ENCODE measurements around the gene CLIC1.

DNA sequence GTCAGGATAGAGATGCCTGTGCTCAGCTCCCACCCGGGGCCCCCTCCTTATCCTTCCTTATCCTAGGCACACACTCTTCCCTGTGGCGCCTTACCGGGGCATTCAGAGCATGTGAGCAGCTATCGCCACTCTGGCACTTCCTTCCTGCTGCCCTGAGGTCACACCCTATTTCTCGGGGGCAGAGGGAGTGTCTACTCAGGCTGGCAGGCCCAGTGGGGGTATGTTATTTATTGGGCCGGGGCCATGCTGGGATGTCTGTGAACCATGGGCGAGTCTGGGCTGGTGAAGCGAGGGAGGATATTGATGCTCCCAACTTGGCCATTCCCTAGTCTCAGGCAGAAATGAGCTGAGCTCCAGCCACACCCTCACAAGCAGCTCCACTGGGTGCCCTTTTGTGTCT lies 25.1 kb downstream of the CLIC1 start:
- no peak for TF ChIP-seq EZH2 (IDR thresholded peaks at IDR 0.05; ENCODE audit: borderline replicate concordance, low read length)
- TF ChIP-seq, protein P1, sequence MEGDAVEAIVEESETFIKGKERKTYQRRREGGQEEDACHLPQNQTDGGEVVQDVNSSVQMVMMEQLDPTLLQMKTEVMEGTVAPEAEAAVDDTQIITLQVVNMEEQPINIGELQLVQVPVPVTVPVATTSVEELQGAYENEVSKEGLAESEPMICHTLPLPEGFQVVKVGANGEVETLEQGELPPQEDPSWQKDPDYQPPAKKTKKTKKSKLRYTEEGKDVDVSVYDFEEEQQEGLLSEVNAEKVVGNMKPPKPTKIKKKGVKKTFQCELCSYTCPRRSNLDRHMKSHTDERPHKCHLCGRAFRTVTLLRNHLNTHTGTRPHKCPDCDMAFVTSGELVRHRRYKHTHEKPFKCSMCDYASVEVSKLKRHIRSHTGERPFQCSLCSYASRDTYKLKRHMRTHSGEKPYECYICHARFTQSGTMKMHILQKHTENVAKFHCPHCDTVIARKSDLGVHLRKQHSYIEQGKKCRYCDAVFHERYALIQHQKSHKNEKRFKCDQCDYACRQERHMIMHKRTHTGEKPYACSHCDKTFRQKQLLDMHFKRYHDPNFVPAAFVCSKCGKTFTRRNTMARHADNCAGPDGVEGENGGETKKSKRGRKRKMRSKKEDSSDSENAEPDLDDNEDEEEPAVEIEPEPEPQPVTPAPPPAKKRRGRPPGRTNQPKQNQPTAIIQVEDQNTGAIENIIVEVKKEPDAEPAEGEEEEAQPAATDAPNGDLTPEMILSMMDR (conservative IDR thresholded peaks at IDR 0.05 in 1 of 2, IDR thresholded peaks at IDR 0.05 in 1 of 2; ENCODE audit: extremely low read depth in 1 of 2, insufficient read depth in 1 of 2, low read depth in 1 of 2, low read length in 2 of 2) = no peak

Measured in mammary epithelial cell (primary cell).